22Rv1 (cell line): ENCODE measurements around the gene CAMTA1.

Experiments
- CTCF ChIP-seq: fragments of 450-650 bp; IDR thresholded peaks from 2 replicates; pipeline ENCODE4 v1.5.1; 2017; ENCODE audit warnings: mild to moderate bottlenecking
- ZFX ChIP-seq: fragments of 450-650 bp; IDR thresholded peaks from 2 replicates; pipeline ENCODE4 v1.6.1; 2017; ENCODE audit warnings: antibody characterized with exemption, borderline replicate concordance

- no peak for TF ChIP-seq CTCF
- no peak for TF ChIP-seq ZFX
Observed at GRCh38 chr1:7365706-7366105, 580.5 kb downstream of the CAMTA1 start.
